ENCODE data around the gene IPCEF1. TPM values are rescaled to one million over a fixed set of nuclear protein-coding genes. Genes with fewer than 3 reads are reported as not detected.

IPCEF1 gene
- total and polyA plus RNA-seq, 2 experiments from 2014 or later, result 0.80 TPM; not detected in 1

GRCh38 chr6:154292855-154293519, 63.6 kb downstream of the IPCEF1 start:
- Histone ChIP-seq H3K9me2 (replicated peaks; ENCODE audit: insufficient read depth) (no peaks in the 10 kb centered on the region), H3K9me3 (ENCODE audit: low read depth) (no peaks in the 10 kb centered on the region), H3K36me3 (replicated peaks; ENCODE audit: insufficient read depth, low read depth) (no peaks in the 10 kb centered on the region), H3K4me1 (ENCODE audit: insufficient read depth) (peaks cover 4% of the 10 kb centered on the region), H3K27me3 (no peaks in the 10 kb centered on the region), H2AFZ (peak overlapping the region; percentile 7), H3K4me3 (no peak overlapping the region), H3K79me2 (no peaks in the 10 kb centered on the region), H3K4me2 (peak overlapping the region; percentile 3), H4K20me1 (ENCODE audit: insufficient read depth, poor library complexity, severe bottlenecking) (no peaks in the 10 kb centered on the region), H3K27ac (peak overlapping the region; percentile 70)
- 34% methylated on average over 4 of the region's 4 CpGs for WGBS (ENCODE audit: low lambda C conversion rate, missing lambda C conversion rate)
- TF ChIP-seq CTCF (IDR thresholded peaks at IDR 0.05; ENCODE audit: poor library complexity) (no peak), EZH2 (IDR thresholded peaks at IDR 0.05; ENCODE audit: borderline replicate concordance) (no peak), EZH2phosphoT487 (IDR thresholded peaks at IDR 0.05; ENCODE audit: low read depth, severe bottlenecking, unreplicated experiment) (no peak)
- peak; percentile 21 for DNase-seq (ENCODE audit: low spot score)

- TF ChIP-seq EZH2 (IDR thresholded peaks at IDR 0.05; ENCODE audit: borderline replicate concordance) (no peak), CTCF (IDR thresholded peaks at IDR 0.05; ENCODE audit: poor library complexity) (no peak), EZH2phosphoT487 (IDR thresholded peaks at IDR 0.05; ENCODE audit: low read depth, severe bottlenecking, unreplicated experiment) (no peak)
- Histone ChIP-seq H3K27ac (peak overlapping the region; percentile 70), H3K4me3 (no peak overlapping the region), H2AFZ (no peak overlapping the region), H3K79me2 (no peaks in the 10 kb centered on the region), H3K9me3 (ENCODE audit: low read depth) (no peaks in the 10 kb centered on the region), H3K4me1 (ENCODE audit: insufficient read depth) (no peaks in the 10 kb centered on the region), H4K20me1 (ENCODE audit: insufficient read depth, poor library complexity, severe bottlenecking) (no peaks in the 10 kb centered on the region), H3K27me3 (no peaks in the 10 kb centered on the region), H3K4me2 (no peak overlapping the region), H3K36me3 (replicated peaks; ENCODE audit: insufficient read depth, low read depth) (no peaks in the 10 kb centered on the region), H3K9me2 (replicated peaks; ENCODE audit: insufficient read depth) (no peaks in the 10 kb centered on the region)
- no peak for DNase-seq (ENCODE audit: low spot score)
- WGBS (ENCODE audit: low lambda C conversion rate, missing lambda C conversion rate), result 84% methylated on average over 3 of the region's 3 CpGs
These were observed 64.5 kb downstream of the IPCEF1 start for GRCh38 chr6:154292066-154292465.

- no peaks in the 10 kb centered on the region for H3K79me2 ChIP-seq
- no peaks in the 10 kb centered on the region for H3K4me1 ChIP-seq (ENCODE audit: insufficient read depth)
- WGBS (ENCODE audit: low lambda C conversion rate, missing lambda C conversion rate), result 90% methylated on average over 6 of the region's 6 CpGs
- no peak overlapping the region for H2AFZ ChIP-seq
- no peak overlapping the region for H3K27ac ChIP-seq
- no peak for TF ChIP-seq EZH2phosphoT487 (IDR thresholded peaks at IDR 0.05; ENCODE audit: low read depth, severe bottlenecking, unreplicated experiment)
- TF ChIP-seq EZH2 (IDR thresholded peaks at IDR 0.05; ENCODE audit: borderline replicate concordance), result no peak
- TF ChIP-seq CTCF (IDR thresholded peaks at IDR 0.05; ENCODE audit: poor library complexity), result no peak
- no peaks in the 10 kb centered on the region for H4K20me1 ChIP-seq (ENCODE audit: insufficient read depth, poor library complexity, severe bottlenecking)
- H3K36me3 ChIP-seq (replicated peaks; ENCODE audit: insufficient read depth, low read depth), result no peaks in the 10 kb centered on the region
- no peak for DNase-seq (ENCODE audit: low spot score)
- no peak overlapping the region for H3K4me3 ChIP-seq
- H3K9me3 ChIP-seq (ENCODE audit: low read depth), result no peaks in the 10 kb centered on the region
- no peaks in the 10 kb centered on the region for H3K27me3 ChIP-seq
- no peak overlapping the region for H3K4me2 ChIP-seq
- H3K9me2 ChIP-seq (replicated peaks; ENCODE audit: insufficient read depth), result no peaks in the 10 kb centered on the region
These were observed 66.6 kb downstream of the IPCEF1 start for GRCh38 chr6:154289818-154290508.
